ENCODE measurements around the gene CYTH4.

Gene CYTH4

GRCh38 chr22:37273126-37273845 lies 9.0 kb upstream of the CYTH4 start:
- peak; percentile 87 for DNase-seq

DNA sequence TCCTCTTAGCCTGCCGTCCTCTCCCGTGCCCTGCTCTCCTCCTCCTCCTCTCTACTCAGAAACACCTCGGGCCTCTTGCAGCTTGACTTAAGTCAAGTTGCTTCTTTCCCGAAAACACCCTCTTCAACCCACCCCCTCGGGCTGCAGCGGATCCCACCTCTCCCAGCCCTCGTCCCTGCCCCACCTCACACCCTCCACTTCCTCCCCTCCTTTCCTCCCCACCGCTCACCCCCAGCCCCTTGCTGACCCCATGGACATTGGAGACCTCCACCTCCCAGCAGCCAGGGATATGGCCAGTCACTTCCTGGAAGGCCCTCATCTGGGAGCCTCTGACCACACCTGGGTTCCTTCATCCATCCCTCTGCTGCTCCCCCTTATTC lies 8.5 kb upstream of the CYTH4 start:
- no peak for DNase-seq

DNA sequence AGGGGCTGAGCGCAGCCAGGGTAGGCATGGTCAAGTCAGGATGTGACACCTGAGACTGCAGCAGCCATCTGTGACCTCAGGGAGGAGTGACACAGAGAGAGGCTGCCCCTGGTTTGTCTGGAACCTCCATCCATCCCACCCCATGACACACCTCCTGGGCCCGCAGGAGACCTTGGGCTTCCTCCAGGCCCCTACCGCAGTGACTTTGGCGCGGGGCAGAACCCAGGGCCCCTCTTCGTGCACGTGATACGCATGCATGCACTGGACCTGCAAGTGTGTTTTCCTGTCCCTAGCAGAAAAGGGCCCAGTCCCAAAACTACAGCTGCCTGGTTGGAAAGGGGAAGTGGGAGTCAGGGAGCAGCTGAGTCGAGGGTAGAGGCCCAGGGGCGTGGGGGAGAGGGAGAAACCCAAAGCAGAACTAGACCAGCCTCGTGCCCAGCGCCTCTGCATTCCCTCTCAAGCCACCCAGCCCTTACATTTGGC lies 7.9 kb upstream of the CYTH4 start:
- peak; percentile 95 for DNase-seq

DNA sequence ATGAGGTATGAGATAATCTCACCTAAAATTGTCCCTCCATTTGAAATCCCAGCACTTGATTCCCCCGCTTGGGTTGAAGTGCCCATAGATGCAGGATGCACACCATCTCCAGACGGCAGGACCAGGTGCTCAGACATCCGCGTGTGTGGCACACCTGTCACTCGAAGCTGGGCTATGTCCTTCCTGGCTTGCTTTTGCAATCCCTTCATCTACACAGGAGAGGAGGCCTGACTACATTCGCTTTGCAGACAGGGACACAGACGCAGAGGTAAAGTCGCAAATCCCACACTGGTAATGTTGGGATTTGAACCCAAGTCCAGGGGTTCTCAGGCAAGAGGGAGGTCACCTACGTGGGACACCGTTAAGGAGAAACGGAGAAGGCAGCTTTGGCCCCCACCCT lies 7.2 kb upstream of the CYTH4 start:
- no peak for DNase-seq

- DNase-seq, result no peak
Measured at GRCh38 chr22:37275622-37276021, 6.7 kb upstream of the CYTH4 start.

GRCh38 chr22:37276776-37277175 lies 5.5 kb upstream of the CYTH4 start:
- DNase-seq, result peak; percentile 67

GRCh38 chr22:37277384-37277783 lies 4.9 kb upstream of the CYTH4 start:
- DNase-seq, result no peak

DNA sequence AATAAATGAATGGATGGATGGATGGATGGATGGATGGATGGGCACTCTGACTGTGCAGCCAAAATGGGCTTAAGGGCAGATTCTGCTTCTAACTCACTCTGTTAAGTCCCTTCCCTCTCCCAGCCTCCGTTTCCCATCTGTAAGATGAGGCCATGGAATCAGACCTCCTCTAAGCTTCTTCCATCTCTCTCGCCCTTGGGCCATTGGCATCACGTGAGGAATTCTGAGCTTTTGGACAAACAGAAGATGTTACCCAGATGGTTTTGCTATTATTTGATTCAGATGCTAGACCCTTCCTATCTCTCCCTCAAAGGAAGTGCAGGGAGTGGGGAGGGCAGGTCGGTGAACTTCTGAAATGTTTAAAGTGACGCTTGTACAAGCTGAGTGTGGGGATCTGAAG lies 4.0 kb upstream of the CYTH4 start:
- no peak for DNase-seq

DNA sequence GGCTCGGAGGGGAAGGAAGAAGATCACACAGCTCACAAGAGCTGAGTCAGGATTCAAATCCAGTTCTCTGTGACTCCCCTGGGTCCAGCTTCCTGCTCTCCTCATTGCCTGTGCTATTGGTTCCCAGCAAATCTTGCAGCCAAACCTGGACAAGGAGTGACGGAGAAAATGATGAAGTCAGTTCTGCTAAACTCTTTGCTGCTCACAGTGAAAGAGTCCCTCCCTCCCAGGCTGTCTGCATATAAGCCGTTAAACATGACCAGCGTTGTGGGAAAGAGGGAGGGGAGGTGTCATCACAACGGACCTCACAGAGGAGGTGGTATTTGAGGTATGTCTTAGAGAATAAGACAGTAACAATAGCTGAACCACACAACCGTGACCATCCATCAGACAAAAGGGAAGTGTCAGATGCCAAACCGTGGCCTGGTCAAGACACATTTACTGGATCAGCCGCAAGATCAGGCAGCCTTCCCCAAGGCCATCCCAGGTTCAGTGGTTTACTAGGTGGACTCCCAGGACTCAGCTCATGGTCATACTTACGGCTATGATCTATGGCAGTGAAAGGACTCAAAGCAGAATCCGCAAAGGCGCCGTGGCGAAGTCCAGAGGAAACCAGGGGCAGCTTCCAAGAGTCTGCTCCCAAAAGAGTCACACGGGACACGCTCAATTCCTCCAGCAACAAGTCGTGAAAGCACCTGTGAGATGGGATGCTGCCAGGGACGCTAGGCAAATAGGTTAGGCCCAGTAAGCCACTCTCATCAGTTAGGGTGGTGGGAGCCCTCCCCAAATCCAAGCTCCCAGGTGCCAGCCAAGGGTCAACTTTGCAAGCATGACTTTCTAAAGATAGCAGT lies 2.8 kb upstream of the CYTH4 start:
- peak; percentile 79 for DNase-seq

DNA sequence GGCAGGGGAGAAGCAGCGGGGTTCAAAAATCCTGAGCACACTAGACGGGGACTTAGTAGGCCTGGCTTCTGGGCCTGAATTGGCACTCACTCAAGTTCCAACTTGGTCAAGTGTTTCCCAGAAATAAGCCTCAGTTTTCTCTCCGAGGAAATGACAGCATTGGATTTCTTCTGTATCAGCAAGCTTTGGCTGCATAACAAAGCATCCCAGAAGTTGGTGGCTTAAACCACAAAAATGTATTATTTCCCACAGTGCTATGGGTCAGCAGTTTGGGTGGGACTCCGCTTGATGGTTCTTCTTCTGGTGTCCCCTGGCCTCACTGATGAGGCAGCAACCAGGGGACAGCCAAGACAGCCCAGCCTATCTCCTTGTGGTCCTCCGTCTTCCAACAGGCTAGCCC lies 1.6 kb upstream of the CYTH4 start:
- DNase-seq, result no peak

GRCh38 chr22:37281195-37281594 lies 1.1 kb upstream of the CYTH4 start:
- DNase-seq, result no peak

GRCh38 chr22:37281646-37282384 lies 493 bp upstream of the CYTH4 start:
- peak; percentile 91 for DNase-seq

DNA sequence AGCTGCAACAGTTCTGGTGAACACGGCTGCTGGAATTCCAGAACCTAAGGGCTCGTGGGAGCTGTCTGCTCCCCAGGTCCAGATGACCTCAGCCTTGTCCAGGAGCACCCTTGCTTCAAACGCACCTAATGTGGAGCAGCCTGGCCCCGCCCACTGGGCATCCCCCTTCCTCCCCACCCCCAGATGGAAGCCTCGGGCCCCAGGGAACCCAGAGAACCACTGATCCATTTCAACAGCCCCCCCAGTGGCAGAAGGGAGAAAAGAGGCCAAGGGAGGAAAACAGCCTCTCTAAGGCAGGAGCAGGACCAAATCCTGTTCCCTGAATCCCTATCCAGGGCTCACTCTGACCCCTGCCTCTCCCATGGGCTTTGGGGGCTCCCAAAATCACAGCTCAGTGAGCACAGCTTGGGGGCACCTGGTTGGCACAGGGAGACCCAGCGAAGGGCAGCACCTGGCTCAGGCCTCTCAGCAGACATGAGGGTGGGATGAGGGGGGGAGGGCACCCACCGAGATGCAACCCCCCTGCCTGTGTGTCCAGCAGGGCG lies 1.2 kb downstream of the CYTH4 start:
- DNase-seq, result peak; percentile 86

- peak; percentile 81 for DNase-seq
Measured at GRCh38 chr22:37284126-37284804, 2.0 kb downstream of the CYTH4 start.

- DNase-seq, result peak; percentile 94
Measured at GRCh38 chr22:37284805-37285355, 2.6 kb downstream of the CYTH4 start.

DNA sequence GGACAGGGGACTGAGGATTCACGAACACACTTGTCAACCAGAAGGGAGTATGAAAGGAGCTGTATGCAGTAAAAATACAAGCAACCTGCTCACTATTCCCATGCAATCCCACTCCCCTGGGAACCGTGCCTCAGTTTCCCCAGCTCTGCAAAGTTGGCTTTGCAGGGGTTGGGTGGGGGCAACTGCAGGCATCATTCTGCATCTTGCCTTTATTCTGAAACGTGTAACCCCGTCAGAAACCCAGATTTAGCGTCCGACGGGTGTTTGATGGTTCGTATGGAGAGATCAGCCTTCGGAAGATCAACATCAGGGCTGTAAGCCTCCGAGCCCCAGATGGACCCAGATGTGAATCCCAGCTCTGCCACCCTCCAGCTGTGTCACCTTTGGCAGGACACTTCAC lies 3.6 kb downstream of the CYTH4 start:
- DNase-seq, result no peak

- DNase-seq, result no peak
Measured at GRCh38 chr22:37287550-37287951, 5.2 kb downstream of the CYTH4 start.

DNA sequence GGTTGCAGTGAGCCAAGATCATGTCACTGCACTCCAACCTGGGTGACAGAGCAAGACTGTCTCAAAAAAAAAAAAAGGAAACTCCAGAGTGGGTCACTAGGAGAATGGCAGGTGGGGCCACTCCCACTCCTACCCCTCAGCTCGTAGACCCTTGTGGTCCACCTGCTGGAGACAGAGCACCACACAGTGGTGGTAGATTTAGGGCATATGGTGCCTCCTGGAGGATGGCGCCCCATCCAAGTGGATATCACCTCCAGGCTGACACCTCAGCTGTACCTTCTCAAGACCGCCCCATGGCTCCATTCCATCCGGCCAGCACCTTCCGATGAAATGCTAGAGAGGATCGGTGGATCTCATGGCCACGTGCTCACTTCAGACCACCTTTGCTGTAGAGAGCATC lies 6.2 kb downstream of the CYTH4 start:
- DNase-seq, result no peak

GRCh38 chr22:37289156-37289735 lies 6.9 kb downstream of the CYTH4 start:
- no peak for DNase-seq

- DNase-seq, result no peak
Measured at GRCh38 chr22:37290737-37291136, 8.4 kb downstream of the CYTH4 start.

DNA sequence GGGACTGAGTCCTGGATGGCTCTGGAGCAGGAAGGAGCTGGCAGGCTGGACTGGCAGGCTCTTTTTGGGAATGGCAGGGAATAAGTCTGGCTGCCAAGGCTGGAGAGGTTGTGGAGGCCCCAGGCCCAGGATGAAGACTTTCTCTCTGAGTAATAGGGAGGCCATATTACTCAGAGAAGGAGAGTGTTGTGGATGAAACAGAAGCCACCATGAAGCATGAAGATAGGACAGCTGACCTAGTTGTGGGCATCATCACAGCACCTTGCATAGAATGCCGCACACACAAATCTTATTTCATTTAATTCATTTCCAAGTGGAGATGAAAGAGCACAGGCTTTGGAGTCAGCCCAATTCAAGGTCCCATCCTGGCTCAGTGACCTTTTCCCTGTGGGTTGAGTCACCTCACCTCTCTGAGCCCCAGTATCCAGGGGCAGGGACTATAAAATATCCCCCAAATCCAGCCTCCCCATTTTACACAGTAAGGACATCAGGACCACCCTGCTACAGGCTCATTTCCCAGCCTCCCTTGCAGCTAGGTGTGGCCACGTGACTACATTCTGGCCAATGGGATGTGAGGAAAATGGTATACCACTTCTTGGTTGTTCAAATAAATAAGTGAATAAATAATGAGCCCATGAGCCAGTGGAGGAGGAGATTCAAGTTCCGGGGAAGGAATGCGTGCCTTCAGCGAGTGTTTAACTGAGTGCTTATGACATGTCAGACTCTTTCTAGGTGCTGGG lies 9.4 kb downstream of the CYTH4 start:
- no peak for DNase-seq

All from suppressor macrophage treated with lipopolysaccharide for 4 hours (primary cell).